Measurements from ENCODE around the gene FAR1. TPM values are rescaled to one million over a fixed set of nuclear protein-coding genes. Genes with fewer than 3 reads are reported as not detected.

Gene FAR1
- total and polyA plus RNA-seq, 12 donors, result 13.7 to 51.0 (median 37.9) TPM

DNA sequence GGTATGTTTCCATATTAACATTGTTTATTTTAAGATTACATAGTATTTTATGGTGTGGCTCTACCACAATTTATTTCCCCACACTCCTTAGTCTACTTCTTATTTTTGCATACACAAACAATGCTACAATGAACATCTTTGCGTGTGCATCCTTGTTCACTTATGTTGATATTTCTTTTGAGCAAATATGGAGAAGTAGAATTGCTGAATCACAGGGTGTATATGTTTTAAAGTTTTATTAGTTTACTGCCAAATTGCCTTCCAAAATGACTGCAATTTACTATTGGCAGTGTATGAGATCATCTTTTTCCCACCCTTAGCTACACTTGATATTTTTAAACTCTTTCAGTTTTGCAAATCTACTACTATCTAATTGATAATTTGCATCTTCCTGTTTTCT lies 38.7 kb upstream of the FAR1 start:
- no peak overlapping the region for H3K27ac ChIP-seq
- no peak for TF ChIP-seq POLR2A (IDR thresholded peaks at IDR 0.05)
- TF ChIP-seq, protein P1, sequence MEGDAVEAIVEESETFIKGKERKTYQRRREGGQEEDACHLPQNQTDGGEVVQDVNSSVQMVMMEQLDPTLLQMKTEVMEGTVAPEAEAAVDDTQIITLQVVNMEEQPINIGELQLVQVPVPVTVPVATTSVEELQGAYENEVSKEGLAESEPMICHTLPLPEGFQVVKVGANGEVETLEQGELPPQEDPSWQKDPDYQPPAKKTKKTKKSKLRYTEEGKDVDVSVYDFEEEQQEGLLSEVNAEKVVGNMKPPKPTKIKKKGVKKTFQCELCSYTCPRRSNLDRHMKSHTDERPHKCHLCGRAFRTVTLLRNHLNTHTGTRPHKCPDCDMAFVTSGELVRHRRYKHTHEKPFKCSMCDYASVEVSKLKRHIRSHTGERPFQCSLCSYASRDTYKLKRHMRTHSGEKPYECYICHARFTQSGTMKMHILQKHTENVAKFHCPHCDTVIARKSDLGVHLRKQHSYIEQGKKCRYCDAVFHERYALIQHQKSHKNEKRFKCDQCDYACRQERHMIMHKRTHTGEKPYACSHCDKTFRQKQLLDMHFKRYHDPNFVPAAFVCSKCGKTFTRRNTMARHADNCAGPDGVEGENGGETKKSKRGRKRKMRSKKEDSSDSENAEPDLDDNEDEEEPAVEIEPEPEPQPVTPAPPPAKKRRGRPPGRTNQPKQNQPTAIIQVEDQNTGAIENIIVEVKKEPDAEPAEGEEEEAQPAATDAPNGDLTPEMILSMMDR (IDR thresholded peaks at IDR 0.05), result no peak
- H3K27me3 ChIP-seq, result peaks cover 4% of the 10 kb centered on the region
- intact Hi-C loops (cut with DNase I), result no loop called here
- DNase-seq, result no peak
- 77 to 88% (median 82%) methylated on average over 1 of the region's 1 CpG for WGBS, 4 donors
- no peaks in the 10 kb centered on the region for H3K36me3 ChIP-seq (replicated peaks in 1 of 2)
- no peak overlapping the region for H3K4me3 ChIP-seq
- H3K9me3 ChIP-seq (replicated peaks in 1 of 3), result no peaks in the 10 kb centered on the region
- no peaks in the 10 kb centered on the region for H3K4me1 ChIP-seq (replicated peaks in 1 of 2)

DNA sequence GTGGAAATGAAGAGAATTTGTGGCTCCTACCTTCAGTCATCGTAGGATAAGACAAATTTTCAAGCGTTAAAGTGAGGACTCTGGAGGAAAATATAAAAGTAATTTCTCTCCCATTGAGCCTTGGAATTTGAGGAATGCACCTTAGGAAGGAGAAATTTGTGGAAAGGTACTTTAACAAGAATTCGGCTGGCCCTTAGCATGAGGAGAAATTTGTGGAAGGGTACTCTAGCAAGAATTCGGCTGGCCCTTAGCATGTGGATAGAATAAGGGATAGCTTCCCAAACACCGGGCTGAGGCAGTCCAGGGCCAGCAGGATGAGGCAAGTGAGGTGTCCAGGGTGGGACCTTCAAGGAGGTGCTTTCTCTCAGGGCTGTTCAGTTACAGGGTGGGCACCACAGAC lies 33.2 kb upstream of the FAR1 start:
- Histone ChIP-seq H3K4me3 (no peak overlapping the region), H3K4me1 (replicated peaks in 1 of 2) (no peaks in the 10 kb centered on the region), H3K9me3 (replicated peaks in 1 of 3) (no peaks in the 10 kb centered on the region), H3K27ac (no peak overlapping the region), H3K27me3 (peaks cover 4% of the 10 kb centered on the region), H3K36me3 (replicated peaks in 1 of 2) (no peaks in the 10 kb centered on the region)
- DNase-seq, result no peak
- intact Hi-C loops (cut with DNase I), result no loop called here
- TF ChIP-seq POLR2A (IDR thresholded peaks at IDR 0.05), result no peak
- TF ChIP-seq, protein P1 (IDR thresholded peaks at IDR 0.05), result no peak
- 67 to 79% (median 74%) methylated on average over 5 of the region's 5 CpGs for WGBS, 4 donors

DNA sequence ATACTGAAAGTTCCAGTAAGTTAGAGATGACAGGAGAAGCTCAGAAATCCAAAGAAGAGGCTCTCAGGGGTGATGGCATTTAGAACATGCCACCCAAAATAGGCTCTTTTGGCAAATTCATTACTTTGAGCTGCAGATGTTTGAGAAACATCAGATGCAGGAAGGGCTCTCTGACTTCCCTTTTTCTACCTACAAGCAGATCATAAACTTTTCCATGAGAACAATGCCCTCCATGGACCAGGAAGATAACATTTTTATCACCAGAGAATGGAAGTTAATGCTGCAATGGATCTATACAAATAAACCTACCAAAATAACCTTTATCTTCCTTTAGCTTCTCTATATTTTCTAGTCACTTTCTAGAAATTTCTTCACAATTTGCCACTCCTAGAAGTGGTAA lies 32.7 kb upstream of the FAR1 start:
- intact Hi-C loops (cut with DNase I), result no loop called here
- TF ChIP-seq, protein P1 (IDR thresholded peaks at IDR 0.05), result no peak
- TF ChIP-seq POLR2A (IDR thresholded peaks at IDR 0.05), result no peak

DNA sequence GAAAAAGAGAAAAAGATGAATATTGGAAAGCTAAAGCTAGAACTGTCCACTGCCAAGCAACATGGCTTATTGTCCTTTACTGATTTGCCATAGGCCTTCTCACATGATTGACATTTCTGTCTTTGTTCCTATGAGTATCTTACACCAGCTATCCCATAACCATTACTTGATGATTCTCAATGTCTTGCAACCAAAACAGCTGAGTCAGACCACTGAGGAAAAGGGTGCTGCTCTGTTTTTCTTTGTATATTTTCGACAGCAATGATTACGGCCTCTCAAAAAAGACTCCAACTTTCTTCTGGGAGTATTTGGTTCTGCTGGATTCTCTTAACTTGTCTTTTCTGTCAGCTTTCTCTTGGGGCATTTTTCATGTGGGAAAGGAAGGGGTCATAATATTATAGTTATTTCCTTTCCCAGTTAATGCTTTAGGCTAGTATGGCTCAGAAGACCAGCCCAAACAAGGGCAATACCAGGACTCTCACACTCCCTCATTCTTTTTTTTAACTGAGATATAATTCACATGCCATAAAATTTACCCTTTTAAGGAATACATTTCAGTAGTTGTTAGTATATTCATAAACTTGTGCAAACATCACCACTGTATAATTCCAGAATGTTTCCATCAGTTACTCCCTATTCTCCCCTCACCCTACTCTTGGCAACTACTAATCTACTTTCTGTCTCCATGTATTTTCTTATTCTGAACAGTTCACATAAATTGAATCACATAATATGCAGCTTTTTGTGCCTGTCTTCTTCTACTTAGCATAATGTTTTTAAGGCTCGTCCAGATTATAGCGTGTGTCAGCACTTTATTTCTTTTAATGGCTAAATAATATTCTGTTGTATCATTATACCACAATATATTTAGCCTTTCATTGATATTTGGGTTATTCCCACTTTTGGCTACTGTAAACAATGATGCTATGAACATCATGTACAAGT lies 31.1 kb upstream of the FAR1 start:
- intact Hi-C loops (cut with DNase I), result no loop called here
- WGBS, 4 donors, result 77 to 85% (median 78%) methylated on average over 4 of the region's 4 CpGs

More for the DNA sequence above, 32.7 kb upstream of the FAR1 start:
- no peaks in the 10 kb centered on the region for H3K9me3 ChIP-seq (replicated peaks in 1 of 3)
- peaks cover 4% of the 10 kb centered on the region for H3K27me3 ChIP-seq
- no peaks in the 10 kb centered on the region for H3K4me1 ChIP-seq (replicated peaks in 1 of 2)
- H3K27ac ChIP-seq, result no peak overlapping the region
- no peak for DNase-seq
- H3K36me3 ChIP-seq (replicated peaks in 1 of 2), result no peaks in the 10 kb centered on the region
- no peak overlapping the region for H3K4me3 ChIP-seq

More for the DNA sequence above, 31.1 kb upstream of the FAR1 start:
- Histone ChIP-seq H3K27ac (no peak overlapping the region), H3K36me3 (replicated peaks in 1 of 2) (no peaks in the 10 kb centered on the region), H3K9me3 (replicated peaks in 1 of 3) (no peaks in the 10 kb centered on the region), H3K27me3 (peaks cover 8% of the 10 kb centered on the region), H3K4me1 (replicated peaks in 1 of 2) (no peaks in the 10 kb centered on the region), H3K4me3 (no peak overlapping the region)
- TF ChIP-seq, protein P1 (IDR thresholded peaks at IDR 0.05), result no peak
- TF ChIP-seq POLR2A (IDR thresholded peaks at IDR 0.05), result no peak
- no peak for DNase-seq

Measured in adrenal gland (tissue), 12 donors.